Measurements from ENCODE around the gene DDX51. TPM values are rescaled to one million over a fixed set of nuclear protein-coding genes. Genes with fewer than 3 reads are reported as not detected.
A peak's percentile ranks its signal among the peaks of the same experiment; 100 is the strongest.

Gene DDX51
- total and polyA plus RNA-seq, 2 of the 13 experiments (the other 11 are each of a cell fraction or from before 2014, with no cell fraction given), result 10.1 TPM

DNA sequence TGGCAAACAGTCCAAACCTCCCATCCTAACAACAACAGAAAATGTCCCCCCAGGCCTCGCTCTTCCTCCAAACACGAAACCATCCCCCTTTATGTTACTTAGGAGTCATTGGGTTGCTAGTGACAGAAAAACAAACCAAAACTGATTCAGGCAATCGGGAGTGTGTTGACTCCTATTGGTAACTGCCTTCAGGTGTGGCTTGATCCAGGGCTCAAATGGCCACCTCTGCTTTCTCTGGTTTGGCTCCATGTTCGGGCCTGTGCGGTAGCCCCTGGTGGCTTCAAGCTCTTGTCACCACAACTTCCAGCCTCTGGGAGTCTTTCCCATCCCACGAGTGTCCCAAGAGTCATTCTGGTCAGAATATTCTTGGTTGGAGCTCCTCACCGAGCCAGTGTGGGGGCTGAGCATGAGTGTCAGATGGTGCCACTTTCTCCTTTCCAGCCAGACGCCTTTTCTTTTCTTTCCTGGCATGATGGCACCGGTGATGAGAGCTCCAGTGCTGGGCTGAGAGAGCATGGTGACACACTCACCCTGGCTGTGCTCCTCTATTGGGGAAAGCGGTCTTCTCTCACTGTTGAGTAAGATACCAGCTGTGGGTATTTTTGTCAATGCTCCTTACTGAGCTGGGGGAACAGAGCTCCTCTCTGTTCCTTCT is 38.7 kb upstream of the DDX51 start:
- BruUV-seq (replicated peaks), result no TSS peak
- H3K27me3 ChIP-seq (ENCODE audit: control insufficient read depth in 1 of 2, insufficient read depth in 2 of 2, low read length in 2 of 2), result peaks cover 14 to 83% of the 10 kb centered on the region in 2 experiments
- no peak overlapping the region for H3K27ac ChIP-seq (ENCODE audit: extremely low read length, insufficient read depth, low read length)
- H3K79me2 ChIP-seq (ENCODE audit: insufficient read depth, low read length), result no peaks in the 10 kb centered on the region
- peak; percentile 98 for TF ChIP-seq ZNF329 (CRISPR knock-in tag; IDR thresholded peaks at IDR 0.05; ENCODE audit: low read depth)
- no peak for TF ChIP-seq KLF9 (CRISPR knock-in tag; IDR thresholded peaks at IDR 0.05; ENCODE audit: low read depth)
- H3K4me3 ChIP-seq (replicated peaks in 1 of 3; ENCODE audit: insufficient read depth in 1 of 3, low read depth in 2 of 3, low read length in 3 of 3), result no peak overlapping the region
- in situ Hi-C loops (cut with HindIII; ENCODE audit: extremely low pct_ligation_motif_present, low pct_unique_long_range_greater_than_20kb), result no loop called here
- 4% methylated on average over 10 of the region's 10 CpGs for WGBS (ENCODE audit: low lambda C conversion rate)
- H3K9me3 ChIP-seq (ENCODE audit: low read length), result no peaks in the 10 kb centered on the region
- intact Hi-C loops (cut with micrococcal nuclease; ENCODE audit: unreplicated experiment), result no loop called here
- no peak for DNase-seq (ENCODE audit: low spot score)
- ChIA-PET POLR2A (no interaction called here), CTCF (ENCODE audit: low intra/inter-chr PET ratio, low total read pairs) (no interaction called here)
- H3K36me3 ChIP-seq (replicated peaks in 1 of 2; ENCODE audit: control insufficient read depth in 1 of 2, insufficient read depth in 2 of 2, low read length in 2 of 2), result no peaks in the 10 kb centered on the region
- FAIRE-seq, result no peak
- H3K9ac ChIP-seq (ENCODE audit: insufficient read depth, low read depth, low read length), result no peak overlapping the region
- ATAC-seq, result no peak
- H2AFZ ChIP-seq (ENCODE audit: low read length), result no peak overlapping the region
- H3K4me1 ChIP-seq (ENCODE audit: insufficient read depth, low read length), result no peaks in the 10 kb centered on the region
- no peak overlapping the region for H3K4me2 ChIP-seq (ENCODE audit: low read depth, low read length)
- no peaks in the 10 kb centered on the region; the same call in 1 of the 2 replicates for H4K20me1 ChIP-seq (ENCODE audit: insufficient read depth, low read length)

DNA sequence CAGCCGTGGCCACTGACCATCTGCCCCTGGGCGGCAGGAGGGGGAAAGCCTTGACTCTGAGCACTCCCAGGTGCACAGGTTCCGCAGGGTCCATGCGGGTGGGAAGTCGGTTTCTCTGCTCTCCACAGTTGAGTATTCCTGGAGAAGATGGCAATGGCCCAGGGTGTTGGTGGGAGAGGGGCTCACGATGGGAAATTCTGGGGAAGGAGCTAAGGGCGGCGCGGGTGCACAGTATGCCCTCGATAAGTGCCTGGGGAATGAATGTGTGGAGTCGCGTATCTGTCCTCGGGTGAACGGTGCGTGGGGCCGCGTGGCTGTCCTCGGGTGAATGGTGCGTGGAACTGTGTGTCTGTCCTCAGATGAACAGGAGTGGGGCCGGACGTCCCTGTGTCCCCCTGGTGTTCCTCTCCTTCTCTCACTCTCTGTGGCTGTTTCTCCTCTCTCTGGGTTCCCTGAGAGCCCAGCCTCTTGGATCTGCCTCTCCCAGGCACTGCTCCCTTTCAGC is 38.1 kb upstream of the DDX51 start:
- BruUV-seq (replicated peaks), result no TSS peak
- H3K9me3 ChIP-seq (ENCODE audit: low read length), result no peaks in the 10 kb centered on the region
- DNase-seq (ENCODE audit: low spot score) (no peak), FAIRE-seq (no peak), ATAC-seq (no peak)
- TF ChIP-seq SETDB1 (CRISPR knock-in tag; IDR thresholded peaks at IDR 0.05; ENCODE audit: borderline replicate concordance) (no peak), MLX (CRISPR knock-in tag; IDR thresholded peaks at IDR 0.05) (no peak), EHMT2 (IDR thresholded peaks at IDR 0.05; ENCODE audit: borderline replicate concordance, low read depth, low read length) (no peak), MTA3 (CRISPR knock-in tag; IDR thresholded peaks at IDR 0.05) (no peak), RELA (CRISPR knock-in tag; IDR thresholded peaks at IDR 0.05) (no peak), ZNF44 (CRISPR knock-in tag; IDR thresholded peaks at IDR 0.05) (no peak), ZNF224 (CRISPR knock-in tag; IDR thresholded peaks at IDR 0.05) (no peak), CBFB (CRISPR knock-in tag; IDR thresholded peaks at IDR 0.05) (no peak), ZNF552 (CRISPR knock-in tag; IDR thresholded peaks at IDR 0.05; ENCODE audit: borderline replicate concordance) (no peak), MED13 (CRISPR knock-in tag; IDR thresholded peaks at IDR 0.05) (no peak), POGZ (CRISPR knock-in tag; IDR thresholded peaks at IDR 0.05) (no peak), ZNF235 (CRISPR knock-in tag; IDR thresholded peaks at IDR 0.05; ENCODE audit: borderline replicate concordance) (no peak), ZNF207 (IDR thresholded peaks at IDR 0.05; ENCODE audit: borderline replicate concordance) (no peak)
- H3K36me3 ChIP-seq (replicated peaks in 1 of 2; ENCODE audit: control insufficient read depth in 1 of 2, insufficient read depth in 2 of 2, low read length in 2 of 2), result no peaks in the 10 kb centered on the region
- peaks cover 12 to 79% of the 10 kb centered on the region in 2 experiments for H3K27me3 ChIP-seq (ENCODE audit: control insufficient read depth in 1 of 2, insufficient read depth in 2 of 2, low read length in 2 of 2)
- H2AFZ ChIP-seq (ENCODE audit: low read length), result no peak overlapping the region
- H3K79me2 ChIP-seq (ENCODE audit: insufficient read depth, low read length), result no peaks in the 10 kb centered on the region
- no peaks in the 10 kb centered on the region; the same call in 1 of the 2 replicates for H4K20me1 ChIP-seq (ENCODE audit: insufficient read depth, low read length)
- H3K4me1 ChIP-seq (ENCODE audit: insufficient read depth, low read length), result no peaks in the 10 kb centered on the region
- WGBS (ENCODE audit: low lambda C conversion rate), result 69% methylated on average over 20 of the region's 21 CpGs
- H3K9ac ChIP-seq (ENCODE audit: insufficient read depth, low read depth, low read length), result no peak overlapping the region
- in situ Hi-C loops (cut with HindIII; ENCODE audit: extremely low pct_ligation_motif_present, low pct_unique_long_range_greater_than_20kb) (no loop called here), intact Hi-C loops (cut with micrococcal nuclease; ENCODE audit: unreplicated experiment) (no loop called here)
- no peak overlapping the region for H3K4me3 ChIP-seq (replicated peaks in 1 of 3; ENCODE audit: insufficient read depth in 1 of 3, low read depth in 2 of 3, low read length in 3 of 3)
- POLR2A ChIA-PET, result no interaction called here
- CTCF ChIA-PET (ENCODE audit: low intra/inter-chr PET ratio, low total read pairs), result no interaction called here
- H3K27ac ChIP-seq (ENCODE audit: extremely low read length, insufficient read depth, low read length), result no peak overlapping the region
- no peak overlapping the region for H3K4me2 ChIP-seq (ENCODE audit: low read depth, low read length)
